MM.1S (cell line): Measurements from ENCODE around the gene NAT16.
A peak's percentile ranks its signal among the peaks of the same experiment; 100 is the strongest.

Source experiments
- EZH2 ChIP-seq: fragments of 300-600 bp; sonication (generic); optimal IDR thresholded peaks from 2 replicates; pipeline ENCODE3; 2017; ENCODE audit warnings: low read depth, mild to moderate bottlenecking, antibody characterized with exemption, low read length, mixed read lengths
- EZH2phosphoT487 ChIP-seq: fragments of 300-600 bp; sonication (generic); IDR thresholded peaks from 2 replicates; pipeline ENCODE4 v1.6.1; 2018; ENCODE audit warnings: antibody characterized with exemption, low read length
- TF ChIP-seq, protein P1 (sequence below): fragments of 300-600 bp; sonication (generic); IDR thresholded peaks from 2 replicates; pipeline ENCODE4 v1.5.1; 2016; ENCODE audit warnings: antibody characterized with exemption, low read length, mixed read lengths

DNA sequence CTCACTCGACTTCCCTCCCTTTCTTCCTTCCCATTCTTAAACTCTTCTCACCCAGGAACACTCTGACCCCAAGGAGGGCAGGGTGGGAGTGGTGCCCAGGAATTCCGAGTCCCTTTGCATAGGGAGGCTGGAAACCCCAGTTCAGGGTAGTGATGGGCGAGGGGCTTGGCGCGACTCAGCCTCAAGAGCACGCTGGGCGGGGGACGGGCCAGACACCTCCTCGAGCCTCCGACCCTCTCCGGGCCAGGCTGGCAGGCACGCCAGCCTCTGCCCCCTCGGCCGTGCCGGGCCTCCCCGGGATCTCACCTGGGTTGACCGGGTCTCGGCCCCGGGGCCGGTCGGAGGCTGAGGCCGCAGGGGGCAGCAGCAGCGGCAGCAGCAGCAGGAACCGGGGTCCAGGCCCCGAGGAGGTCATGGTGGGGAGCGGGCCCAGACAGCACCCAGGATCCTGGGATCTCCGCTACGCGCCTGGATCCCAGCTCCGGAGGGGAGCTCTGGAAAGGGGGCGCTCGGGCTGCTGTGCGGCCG is 36.8 kb upstream of the NAT16 start:
- TF ChIP-seq, protein P1, sequence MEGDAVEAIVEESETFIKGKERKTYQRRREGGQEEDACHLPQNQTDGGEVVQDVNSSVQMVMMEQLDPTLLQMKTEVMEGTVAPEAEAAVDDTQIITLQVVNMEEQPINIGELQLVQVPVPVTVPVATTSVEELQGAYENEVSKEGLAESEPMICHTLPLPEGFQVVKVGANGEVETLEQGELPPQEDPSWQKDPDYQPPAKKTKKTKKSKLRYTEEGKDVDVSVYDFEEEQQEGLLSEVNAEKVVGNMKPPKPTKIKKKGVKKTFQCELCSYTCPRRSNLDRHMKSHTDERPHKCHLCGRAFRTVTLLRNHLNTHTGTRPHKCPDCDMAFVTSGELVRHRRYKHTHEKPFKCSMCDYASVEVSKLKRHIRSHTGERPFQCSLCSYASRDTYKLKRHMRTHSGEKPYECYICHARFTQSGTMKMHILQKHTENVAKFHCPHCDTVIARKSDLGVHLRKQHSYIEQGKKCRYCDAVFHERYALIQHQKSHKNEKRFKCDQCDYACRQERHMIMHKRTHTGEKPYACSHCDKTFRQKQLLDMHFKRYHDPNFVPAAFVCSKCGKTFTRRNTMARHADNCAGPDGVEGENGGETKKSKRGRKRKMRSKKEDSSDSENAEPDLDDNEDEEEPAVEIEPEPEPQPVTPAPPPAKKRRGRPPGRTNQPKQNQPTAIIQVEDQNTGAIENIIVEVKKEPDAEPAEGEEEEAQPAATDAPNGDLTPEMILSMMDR: peak; percentile 20; the same call in 1 of the 2 replicates
- TF ChIP-seq EZH2: no peak
- no peak for TF ChIP-seq EZH2phosphoT487
